GM19468 (cell line): ENCODE measurements around the gene MYRIP.

Experiments
- ATAC-seq: cut with Tn5 transposase; IDR thresholded peaks from one replicate; pipeline ENCODE4 v1.9.1; 2021; ENCODE audit warnings: mild to moderate bottlenecking, moderate library complexity, moderate number of reproducible peaks; ENCODE audit not compliant: unreplicated experiment; ENCODE audit errors: extremely low read depth

The MYRIP gene

DNA sequence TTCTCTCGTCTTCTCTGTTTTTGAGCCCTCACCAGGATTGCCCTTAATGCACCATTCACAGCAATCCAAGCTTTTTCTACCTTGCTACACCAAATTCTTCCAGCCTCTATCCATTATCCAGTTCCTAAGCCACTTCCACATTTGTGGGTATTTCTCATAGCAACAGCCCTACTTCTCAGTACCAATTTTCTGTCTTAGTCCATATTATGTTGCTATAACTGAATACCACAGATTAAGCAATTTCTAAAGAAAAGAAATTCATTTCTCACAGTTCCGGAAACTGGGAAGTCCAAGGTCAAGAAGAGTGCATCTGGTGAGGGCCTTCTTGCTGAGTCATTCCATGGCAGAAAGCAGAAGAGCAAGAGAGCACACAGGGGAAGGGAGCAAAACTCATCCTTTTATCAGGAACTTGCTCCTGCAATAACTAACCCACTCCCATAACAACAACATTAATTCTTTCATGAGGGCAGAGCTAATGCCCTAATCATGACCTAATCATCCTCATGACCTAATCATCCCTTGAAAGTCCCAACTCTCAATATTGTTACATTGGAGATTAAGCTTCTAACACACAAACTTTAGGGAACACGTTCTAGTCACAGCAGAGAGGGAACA, 490.4 kb downstream of the MYRIP start:
- no peak for ATAC-seq

DNA sequence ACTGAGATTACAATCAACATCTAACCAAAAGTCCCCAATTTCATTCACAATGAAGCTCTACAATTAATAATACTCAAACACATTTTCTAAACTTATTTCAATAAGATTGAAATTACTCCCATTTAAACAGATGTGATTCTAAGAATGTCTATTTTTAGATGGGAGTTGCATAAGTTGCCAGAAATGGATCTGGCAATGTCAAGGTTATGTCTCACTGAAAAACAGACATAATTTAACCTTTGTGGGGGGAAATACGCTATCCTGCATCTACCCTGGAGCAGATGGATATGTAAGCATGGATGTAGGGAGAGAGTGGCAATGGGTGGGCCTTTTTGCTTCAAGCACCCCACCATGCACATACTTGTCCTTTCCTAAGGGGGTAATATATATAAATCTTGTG, 493.4 kb downstream of the MYRIP start:
- ATAC-seq = no peak

DNA sequence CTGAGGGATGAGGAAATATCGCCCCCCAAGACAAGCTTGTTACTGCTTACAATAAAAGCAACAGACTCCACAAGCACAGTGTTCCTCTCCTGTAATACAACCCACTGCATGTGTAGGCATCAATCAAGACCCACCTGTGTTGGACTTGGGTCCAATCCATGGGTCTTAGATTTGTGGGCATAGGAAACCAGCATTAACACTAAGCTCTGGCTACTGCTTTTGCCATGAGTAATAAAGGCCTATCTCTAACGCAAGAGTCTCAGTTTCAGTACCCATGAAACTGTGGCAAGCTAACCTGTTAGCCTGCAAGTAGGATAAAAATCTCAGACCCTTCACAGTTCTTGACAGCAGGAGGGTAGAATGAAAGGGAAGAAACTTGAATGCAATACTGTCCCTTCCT, 494.9 kb downstream of the MYRIP start:
- no peak for ATAC-seq

DNA sequence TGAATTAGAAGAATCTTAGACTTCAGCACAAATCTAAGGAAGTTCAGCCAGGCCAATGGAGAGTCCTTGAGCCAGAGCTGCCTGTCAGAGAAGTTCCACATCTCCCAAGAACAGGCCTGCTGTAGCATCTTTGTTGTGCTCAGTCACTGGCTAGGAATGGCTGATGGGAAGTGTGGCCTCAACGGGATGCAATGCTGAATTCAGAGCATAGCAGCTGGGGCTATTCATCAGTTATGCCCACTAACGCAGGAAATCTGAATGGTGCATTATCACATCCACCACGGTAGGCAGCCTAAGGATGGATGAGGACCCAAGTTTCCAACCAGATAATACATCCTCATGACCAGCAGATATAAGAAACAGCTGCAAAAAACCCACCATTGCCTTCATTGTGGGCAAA, 496.9 kb downstream of the MYRIP start:
- ATAC-seq = no peak

- ATAC-seq = no peak
Observed at GRCh38 chr3:40307176-40307575, 497.8 kb downstream of the MYRIP start.

DNA sequence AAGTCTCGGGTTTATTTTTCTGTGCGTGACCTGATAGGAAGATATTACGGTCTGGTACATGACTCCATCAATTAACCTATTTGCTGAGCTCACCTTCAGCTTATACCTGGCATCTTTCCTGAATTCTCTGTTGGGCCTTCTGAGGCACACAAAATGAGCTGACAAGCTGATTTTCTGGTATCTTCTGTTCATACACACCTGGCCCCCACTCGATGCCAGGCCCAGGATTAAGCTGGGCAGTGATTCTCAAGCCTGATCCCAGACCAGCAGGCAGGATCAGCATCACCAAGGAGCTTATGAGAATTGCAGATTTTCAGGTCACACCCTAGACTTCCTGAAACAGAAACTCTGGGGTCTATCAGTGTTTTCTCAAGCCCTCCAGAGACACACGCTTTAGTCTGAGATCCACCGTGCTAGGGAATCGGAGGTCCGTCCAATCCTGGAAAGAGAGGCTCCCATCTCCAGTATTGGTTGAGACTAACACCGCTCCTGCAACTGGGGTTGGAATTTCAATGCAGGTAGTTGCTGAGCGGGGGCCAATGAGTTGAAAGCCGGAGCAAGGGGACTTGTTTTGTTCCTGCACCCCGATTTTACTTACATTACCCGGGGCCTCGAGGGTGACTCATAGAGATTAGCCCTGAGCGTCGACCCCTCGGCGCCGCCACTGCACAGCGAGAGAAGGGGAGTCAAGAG, 499.5 kb downstream of the MYRIP start:
- no peak for ATAC-seq

- ATAC-seq = peak; percentile 96
Observed at GRCh38 chr3:40309418-40309924, 500.1 kb downstream of the MYRIP start, which contains the start of gene EIF1B. Gene EIF1B, plus strand, starts transcription at chr3:40309707. Its CDS starts 235 bp downstream, at chr3:40309942.
